ENCODE results near the gene CHPF2.
A peak's percentile ranks its signal among the peaks of the same experiment; 100 is the strongest.

The CHPF2 gene

DNA sequence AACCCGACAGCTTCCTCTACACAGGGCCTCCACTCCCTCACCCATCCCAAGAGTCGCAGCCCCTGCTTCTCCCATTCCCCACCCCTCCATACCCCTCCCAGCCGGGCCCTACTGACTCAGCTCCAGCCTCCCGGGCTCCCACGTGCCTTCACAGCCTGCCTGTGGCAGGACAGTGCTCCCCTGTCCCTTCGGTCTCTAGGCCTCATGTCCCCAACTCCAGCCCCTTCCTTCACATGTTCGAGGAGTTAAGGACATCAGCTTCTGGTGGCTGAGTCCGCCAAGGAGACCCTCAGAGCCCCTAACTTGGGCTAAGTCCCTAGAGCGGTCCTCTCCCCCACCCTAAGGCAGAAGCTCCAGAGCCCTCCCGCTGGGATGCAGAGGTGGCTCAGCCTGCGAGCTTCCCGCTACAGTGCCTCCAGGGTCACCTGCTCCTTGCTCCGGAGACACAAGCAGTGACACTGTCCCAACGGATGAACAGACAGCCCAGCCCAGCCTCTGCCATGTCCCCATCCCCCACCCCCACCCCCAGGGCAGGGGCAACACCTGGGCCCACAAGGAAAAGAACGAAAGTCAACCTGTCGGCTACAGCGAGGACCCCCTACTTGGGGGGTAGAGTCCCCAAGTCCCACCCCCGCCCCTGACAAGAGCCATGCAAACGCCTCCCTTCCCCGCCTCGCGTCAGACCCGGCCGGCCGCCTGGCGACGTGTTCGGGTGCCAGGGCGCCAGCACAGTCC, 15.5 kb downstream of the CHPF2 start:
- DNase-seq: peak; percentile 87

- DNase-seq: peak; percentile 89
Measured at GRCh38 chr7:151248346-151249033, 16.2 kb downstream of the CHPF2 start, which contains the start of gene SMARCD3. SMARCD3 (minus strand) TSS chr7:151248694; CDS start chr7:151248562, 132 bp downstream.

- DNase-seq: peak; percentile 86
Measured at GRCh38 chr7:151249034-151249731, 16.9 kb downstream of the CHPF2 start.

DNA sequence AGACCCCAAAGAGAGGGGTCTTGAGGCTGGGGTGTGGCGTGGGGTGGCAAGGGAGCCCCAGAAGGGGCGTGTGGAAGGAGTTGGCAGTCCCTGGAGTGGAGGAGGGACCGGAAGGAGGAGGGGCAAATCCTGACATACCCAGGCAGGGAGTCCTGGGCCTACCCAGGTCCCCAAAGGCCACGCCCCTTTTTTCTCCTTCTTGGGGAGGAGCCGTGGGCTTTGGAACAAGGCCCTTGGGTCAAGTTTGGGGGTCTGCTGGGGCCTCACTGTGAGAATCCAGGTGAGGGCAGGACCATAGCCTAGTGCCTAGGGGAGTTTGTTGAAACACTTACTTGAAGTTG, 17.4 kb downstream of the CHPF2 start:
- peak; percentile 77 for DNase-seq

DNA sequence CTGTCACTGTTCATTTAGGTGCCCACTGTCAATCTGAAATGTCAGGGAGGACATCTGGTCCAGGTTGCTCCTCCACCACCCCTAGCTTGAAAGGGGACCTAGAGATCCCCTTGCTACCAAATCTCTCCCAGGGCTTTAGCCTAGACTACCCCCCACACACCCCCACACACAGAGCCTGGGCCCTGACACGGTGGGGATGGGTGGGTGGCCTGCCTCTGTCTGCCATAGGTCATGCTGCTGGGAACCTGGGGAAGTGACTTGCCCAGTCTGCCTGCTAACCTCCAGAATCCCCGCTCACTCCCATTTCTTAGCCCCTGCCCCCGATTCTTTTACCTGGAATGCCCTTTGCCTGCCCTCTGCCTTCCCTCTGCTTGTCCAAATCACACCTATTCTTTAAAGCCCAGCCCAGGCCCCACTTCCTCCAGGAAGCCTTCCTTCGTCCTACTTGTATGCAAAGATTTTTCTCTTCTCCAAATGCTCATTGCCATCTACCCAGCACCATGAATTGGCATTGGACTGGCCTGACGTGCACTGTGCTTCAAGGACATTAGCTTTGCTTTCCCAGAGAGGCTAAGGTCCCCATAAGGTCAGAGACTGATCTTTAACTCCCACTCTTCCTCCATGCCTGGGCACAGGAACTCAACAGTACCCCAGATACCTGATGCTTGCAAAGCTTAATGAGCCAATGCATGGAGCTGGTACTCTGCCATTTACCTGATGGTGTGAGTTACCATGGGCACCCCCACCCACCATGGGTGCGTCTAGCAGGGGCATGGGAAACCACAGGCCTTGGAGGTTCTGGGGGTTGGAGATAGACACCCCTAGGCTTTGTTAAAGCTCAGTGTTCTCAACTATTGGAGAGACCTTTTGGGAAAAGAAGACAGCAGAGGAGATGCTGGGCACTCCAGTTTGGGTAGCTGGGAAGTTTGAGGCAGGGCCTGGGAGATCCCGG, 18.2 kb downstream of the CHPF2 start:
- DNase-seq: no peak

DNA sequence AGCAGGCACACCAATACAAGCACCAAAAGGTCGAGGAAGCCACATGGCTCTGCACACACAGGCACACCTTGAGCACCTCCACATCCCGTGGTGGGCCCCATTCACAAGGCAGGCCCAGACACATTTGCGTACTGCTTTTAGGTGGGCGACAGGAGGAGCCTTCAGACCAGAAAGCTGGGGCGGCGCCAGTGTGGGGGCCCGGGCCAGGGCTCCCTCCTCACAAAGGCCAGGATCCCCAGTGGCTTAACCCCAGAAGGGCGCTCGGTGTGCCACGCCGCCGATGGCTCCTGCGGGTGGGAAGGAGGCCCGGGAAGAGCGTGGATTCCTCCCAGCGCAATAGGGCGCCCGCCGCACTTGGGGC, 19.0 kb downstream of the CHPF2 start:
- DNase-seq: no peak

DNA sequence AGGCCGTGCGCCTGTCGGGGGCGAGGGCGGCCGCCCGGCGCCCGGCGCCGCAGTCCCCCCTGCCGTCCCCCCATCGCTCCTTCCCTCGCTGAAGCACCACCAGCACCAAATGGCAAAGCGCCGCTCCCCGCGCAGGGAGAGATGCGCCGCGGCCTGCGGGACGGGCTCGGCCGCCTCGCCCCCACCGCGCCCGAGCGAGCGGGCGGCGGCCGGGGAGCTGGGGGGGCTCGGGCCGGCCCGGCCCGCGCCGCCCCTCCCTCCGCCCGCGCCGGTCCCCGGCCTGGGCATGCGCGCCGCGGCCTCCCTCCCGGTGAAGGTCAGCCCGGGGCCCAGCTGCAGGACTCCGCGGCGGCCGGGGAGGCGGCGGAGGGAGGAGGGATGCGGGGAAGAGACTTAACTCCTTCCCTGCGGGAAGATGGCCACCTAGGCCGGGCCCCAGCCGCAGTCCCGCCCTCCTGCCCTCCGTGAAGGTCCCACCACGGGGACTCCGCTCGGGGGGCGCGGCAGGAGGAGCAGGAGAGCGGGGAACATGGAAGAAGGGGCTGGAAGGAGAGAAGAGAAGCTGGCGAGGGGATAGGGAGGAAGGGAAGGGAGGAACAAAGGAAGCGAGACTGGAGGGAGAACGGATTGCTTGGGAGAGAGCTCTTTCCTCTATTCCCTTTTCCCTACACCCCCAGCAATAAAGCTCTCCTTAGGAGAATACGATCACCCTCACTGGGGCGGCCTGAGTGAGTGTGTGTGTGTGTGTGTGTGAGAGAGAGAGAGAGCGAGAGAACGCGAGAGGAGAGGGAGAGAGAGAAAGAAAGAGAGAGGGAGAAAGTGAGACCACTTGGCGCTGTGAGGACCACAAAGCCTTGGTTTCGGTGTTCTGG, 19.6 kb downstream of the CHPF2 start:
- DNase-seq: peak; percentile 91

GRCh38 chr7:151252561-151252835, 20.2 kb downstream of the CHPF2 start:
- DNase-seq: no peak

DNA sequence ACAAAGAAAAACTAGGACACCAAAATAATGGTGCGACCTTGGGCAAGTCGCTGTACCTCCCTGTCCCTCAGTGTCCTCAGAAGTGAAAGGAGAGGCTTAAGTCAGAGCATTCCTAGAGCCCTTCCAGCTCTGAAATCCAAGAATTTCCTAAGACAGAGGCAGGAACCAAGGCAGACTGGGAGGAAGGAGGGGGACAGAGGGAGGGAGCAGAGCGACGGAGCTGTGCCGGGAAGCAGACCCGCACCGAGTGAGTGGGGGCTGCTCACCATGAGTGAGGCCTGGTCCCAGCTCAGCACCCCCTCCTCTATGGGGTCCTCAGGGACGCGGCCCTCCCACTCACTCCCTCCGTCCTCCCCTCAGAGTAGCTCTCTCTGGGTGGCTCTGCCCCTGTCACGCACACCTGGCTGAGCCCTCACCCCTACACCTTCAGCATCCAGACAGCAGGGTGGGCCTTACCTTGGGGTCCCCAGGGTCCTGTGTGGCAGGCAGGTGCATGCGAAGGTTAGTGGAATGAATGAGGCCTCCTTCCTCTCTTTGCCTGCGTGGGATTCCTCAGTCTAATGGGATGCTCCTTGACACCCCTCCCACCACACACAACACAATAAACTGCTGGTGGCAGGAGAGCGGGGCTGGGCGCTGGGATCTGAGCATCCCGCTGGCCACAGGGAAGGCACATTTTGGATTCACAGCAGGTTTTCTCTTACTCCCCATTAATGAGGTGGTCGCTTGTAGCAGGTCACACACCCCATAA, 20.9 kb downstream of the CHPF2 start:
- DNase-seq: no peak

GRCh38 chr7:151254316-151254715, 22.0 kb downstream of the CHPF2 start:
- DNase-seq: no peak

DNA sequence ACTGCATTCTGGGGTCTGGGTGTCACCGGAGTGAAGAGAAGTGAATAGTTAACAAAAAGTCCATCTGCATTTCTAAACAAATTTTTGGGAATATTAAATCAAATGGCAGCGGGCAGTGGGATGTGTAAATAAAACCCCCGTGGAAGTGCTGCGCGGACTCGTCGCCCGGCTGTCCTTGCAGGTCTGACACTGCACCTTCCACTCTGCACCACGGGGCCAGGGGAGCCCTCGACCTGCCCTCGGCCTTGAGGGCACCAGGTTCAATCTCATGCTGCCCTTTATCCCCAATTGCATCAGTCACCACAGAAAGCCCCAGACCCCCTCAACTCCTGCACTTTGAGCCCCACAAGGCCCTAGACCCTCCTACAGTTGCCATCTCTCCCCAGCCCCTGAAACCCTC, 22.6 kb downstream of the CHPF2 start:
- no peak for DNase-seq

GRCh38 chr7:151255390-151255789, 23.1 kb downstream of the CHPF2 start:
- no peak for DNase-seq

DNA sequence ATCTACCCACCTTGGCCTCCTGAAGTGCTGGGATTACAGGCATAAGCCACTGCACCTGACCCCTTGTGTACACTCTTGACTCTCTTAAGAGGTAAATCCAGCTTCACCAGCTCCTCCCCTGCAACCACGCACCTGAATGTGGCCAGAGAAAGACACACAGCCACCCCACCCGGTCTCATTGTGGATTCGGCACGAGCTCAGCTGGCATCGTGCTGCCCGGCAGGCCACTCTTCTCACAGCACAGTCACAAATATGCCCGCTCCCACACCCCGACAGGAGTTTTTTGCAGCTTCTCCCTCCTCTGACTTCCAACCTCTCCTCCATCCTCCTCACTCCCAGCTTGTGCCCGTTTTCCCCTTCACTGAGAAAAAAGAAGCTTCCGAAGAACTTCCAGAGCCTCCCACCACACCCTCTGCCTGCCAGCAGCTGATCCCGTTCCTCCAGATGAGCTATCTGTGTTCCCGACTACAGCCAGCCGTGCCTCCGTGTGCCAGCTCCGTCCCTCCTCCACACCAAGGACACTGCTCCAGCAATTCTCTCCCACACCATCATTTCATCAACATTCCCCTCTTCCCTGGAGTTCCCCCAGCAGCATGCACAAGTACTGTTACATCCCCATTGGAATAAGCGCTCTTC, 24.2 kb downstream of the CHPF2 start:
- DNase-seq: no peak

- no peak for DNase-seq
Measured at GRCh38 chr7:151257990-151258389, 25.7 kb downstream of the CHPF2 start.

GRCh38 chr7:151260471-151260870, 28.2 kb downstream of the CHPF2 start:
- DNase-seq: no peak

DNA sequence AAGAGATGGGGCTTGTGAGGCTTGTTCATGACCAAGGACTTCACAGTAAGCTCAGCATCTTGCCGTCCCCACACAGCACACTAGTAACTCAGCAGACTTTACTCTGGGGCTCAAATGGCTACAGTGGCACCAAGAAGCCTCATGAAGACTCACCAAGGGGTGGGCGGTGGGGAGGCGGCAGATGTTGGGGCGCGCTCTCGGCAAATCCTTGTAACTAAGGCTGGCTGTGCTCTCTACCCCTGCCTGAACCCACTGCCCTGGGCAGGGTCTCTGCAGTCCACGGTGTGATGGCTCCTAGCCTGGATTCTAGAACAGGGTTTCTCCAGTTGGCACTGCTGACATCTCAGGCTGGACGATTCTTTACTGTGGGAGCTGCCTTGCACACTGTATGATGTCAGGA, 28.6 kb downstream of the CHPF2 start:
- DNase-seq: no peak

DNA sequence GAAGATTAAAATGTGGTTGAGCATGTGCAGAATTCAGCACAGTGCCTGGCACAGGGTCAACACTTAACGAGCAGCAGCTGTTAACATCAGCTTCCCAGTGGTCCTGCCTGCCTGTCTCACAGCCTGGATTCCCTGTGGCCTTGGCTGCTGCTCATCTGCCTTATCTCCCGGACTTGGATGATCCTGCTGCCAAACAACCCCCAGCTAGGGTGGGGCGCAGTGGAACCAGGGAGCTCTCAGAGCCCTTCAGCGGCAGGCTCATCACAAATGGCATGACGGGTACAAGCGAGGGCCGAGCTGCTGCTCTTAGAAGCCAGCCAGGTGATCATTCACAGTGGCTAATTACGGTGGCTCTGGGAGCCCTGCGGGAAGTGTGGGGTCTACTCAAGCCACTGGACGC, 29.2 kb downstream of the CHPF2 start:
- DNase-seq: no peak

- no peak for DNase-seq
Measured at GRCh38 chr7:151264615-151265014, 32.3 kb downstream of the CHPF2 start.

- DNase-seq: no peak
Measured at GRCh38 chr7:151265351-151265931, 33.2 kb downstream of the CHPF2 start.

DNA sequence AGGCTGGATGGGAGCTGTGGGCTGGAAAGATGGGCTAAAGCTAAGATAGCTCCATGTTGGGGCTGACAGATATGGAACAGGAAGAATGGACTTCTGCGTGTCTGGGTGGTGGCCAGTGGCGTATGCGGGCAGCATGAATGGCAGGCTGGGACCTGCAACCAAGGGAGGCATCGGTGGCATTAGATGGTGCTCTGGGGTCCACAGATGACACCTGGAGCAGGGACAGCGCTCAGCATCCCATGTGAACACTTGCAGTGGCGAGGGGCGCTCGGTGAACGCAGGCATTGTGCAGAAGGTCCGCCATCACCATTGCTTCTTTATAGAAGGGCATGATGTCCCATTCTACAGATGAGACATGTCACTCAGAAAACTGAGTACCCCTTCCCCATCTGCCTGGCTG, 37.2 kb downstream of the CHPF2 start:
- DNase-seq: no peak

Measured in 8988T (cell line).